Fibroblast of mammary gland (primary cell): ENCODE data around the gene JADE2.
A peak's percentile ranks its signal among the peaks of the same experiment; 100 is the strongest.
"Not testable (repeated sequence)": the region's sequence is repeated elsewhere in the genome, so short reads cannot be mapped to it uniquely, and the experiment has no call there.

Experiments
- DNase-seq: peaks from one replicate; pipeline ENCODE4 v3.0.0-alpha.2; 2010; ENCODE audit warnings: low read depth
- H3K4me3 ChIP-seq: 2 replicates; pipeline ENCODE4 v1.5.1; 2011; ENCODE audit warnings: low read depth, mild to moderate bottlenecking, low read length, moderate library complexity; ENCODE audit not compliant: control insufficient read depth
- TF ChIP-seq, protein P1 (sequence below): conservative IDR thresholded peaks from 2 replicates; pipeline ENCODE4 v1.5.1; 2011; ENCODE audit warnings: low read depth, low read length, inconsistent platforms; ENCODE audit not compliant: control insufficient read depth, insufficient read depth

The JADE2 gene

GRCh38 chr5:134552301-134552700, 26.8 kb downstream of the JADE2 start:
- TF ChIP-seq, protein P1, sequence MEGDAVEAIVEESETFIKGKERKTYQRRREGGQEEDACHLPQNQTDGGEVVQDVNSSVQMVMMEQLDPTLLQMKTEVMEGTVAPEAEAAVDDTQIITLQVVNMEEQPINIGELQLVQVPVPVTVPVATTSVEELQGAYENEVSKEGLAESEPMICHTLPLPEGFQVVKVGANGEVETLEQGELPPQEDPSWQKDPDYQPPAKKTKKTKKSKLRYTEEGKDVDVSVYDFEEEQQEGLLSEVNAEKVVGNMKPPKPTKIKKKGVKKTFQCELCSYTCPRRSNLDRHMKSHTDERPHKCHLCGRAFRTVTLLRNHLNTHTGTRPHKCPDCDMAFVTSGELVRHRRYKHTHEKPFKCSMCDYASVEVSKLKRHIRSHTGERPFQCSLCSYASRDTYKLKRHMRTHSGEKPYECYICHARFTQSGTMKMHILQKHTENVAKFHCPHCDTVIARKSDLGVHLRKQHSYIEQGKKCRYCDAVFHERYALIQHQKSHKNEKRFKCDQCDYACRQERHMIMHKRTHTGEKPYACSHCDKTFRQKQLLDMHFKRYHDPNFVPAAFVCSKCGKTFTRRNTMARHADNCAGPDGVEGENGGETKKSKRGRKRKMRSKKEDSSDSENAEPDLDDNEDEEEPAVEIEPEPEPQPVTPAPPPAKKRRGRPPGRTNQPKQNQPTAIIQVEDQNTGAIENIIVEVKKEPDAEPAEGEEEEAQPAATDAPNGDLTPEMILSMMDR = no peak
- peak; percentile 92 for DNase-seq
- no peak overlapping the region for H3K4me3 ChIP-seq

GRCh38 chr5:134552716-134553115, 27.2 kb downstream of the JADE2 start:
- H3K4me3 ChIP-seq, DNase-seq: not testable (repeated sequence)

DNA sequence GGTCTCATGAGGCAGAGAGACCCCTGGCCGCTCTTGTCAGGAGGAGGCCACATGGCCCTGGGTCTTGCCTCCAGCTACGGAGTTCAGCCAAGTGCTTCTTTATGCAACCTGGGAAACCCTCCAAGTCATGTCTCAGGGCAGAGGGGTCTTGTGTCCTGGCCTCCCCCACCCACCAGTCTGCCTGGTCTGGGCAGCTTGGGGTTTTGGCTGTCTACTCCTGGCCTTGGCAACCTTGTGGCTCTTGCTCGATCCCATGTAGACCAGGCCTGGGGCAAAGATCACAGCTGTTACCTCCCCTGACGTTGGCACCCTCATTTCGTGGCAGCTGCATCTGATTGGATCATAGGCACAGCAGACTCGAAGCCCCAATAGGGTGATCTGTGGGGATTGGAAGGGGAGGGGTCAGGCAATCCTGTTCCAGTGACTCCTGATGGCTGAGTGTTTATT, 28.4 kb downstream of the JADE2 start:
- no peak overlapping the region for H3K4me3 ChIP-seq
- DNase-seq = no peak
- TF ChIP-seq, protein P1 = no peak

DNA sequence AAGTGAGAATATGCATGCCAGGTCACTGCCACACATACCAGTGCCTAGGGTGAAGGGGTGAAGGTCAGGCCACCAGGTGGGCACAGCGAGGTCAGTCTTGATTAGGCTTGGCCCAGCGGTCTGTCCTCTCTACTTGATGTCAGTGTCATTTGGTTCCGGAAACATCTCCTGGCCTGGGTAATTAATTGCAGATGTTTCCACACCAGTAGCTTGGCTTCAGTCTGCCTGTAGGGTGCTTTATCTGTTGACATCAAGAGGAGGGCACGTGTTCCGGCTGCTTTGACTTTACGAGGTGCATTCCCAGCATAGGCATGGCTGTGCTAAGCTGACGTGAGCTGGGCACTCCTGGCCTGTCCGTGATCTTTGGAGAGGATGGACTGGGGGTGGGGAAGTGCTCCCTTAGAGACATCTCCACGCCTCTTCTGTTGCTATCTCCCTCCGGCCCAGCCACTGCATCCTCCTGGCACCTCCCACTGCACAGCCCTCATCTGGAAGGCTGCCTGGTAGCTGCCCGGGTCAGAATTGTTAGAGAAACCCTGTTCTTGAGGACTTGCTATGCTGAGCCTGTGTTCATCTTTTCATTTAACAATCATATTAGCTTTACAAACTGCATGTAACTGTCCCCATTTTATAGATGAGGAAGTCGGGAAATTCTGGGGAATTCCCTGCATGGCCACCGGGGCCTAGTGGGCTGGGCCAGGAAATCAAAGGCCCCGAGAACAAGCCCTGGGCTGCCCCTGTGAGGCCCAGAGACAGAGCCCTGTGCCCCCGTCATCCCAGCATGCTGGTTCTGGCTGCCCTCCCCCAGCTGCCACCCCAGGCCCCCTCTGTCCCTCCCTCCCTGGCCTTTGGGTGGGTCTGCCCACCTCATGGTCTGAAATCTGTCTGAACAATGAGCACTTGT, 29.1 kb downstream of the JADE2 start:
- peak; percentile 84 for DNase-seq
- TF ChIP-seq, protein P1 = no peak
- no peak overlapping the region for H3K4me3 ChIP-seq

GRCh38 chr5:134555223-134555889, 29.9 kb downstream of the JADE2 start:
- no peak overlapping the region for H3K4me3 ChIP-seq
- no peak for DNase-seq

GRCh38 chr5:134555890-134556311, 30.4 kb downstream of the JADE2 start:
- TF ChIP-seq, protein P1 = no peak
- DNase-seq = peak; percentile 54

More at GRCh38 chr5:134555223-134555889, 29.9 kb downstream of the JADE2 start:
- TF ChIP-seq, protein P1 = no peak

GRCh38 chr5:134556588-134556987, 31.1 kb downstream of the JADE2 start:
- DNase-seq, H3K4me3 ChIP-seq: not testable (repeated sequence)

More at GRCh38 chr5:134555890-134556311, 30.4 kb downstream of the JADE2 start:
- H3K4me3 ChIP-seq = no peak overlapping the region
